NCI-H1436 treated with DMSO at 0.1 percent for 48 hours (cell line): ENCODE data around the gene IFITM2.
"Not testable (repeated sequence)": the region's sequence is repeated elsewhere in the genome, so short reads cannot be mapped to it uniquely, and the experiment has no call there.

Experiments
- DNase-seq: peaks from one replicate; lab custom pipeline; 2025; lab: John Stamatoyannopoulos, UW

IFITM2 gene

GRCh38 chr11:325796-326591 lies 18.4 kb downstream of the IFITM2 start:
- no peak for DNase-seq

- no peak for DNase-seq
Observed at GRCh38 chr11:326592-326841, 18.9 kb downstream of the IFITM2 start.

GRCh38 chr11:326842-327580 lies 19.4 kb downstream of the IFITM2 start:
- DNase-seq, result no peak

- no peak for DNase-seq
Observed at GRCh38 chr11:327581-327923, 19.9 kb downstream of the IFITM2 start.

- DNase-seq, result no peak
Observed at GRCh38 chr11:328012-328411, 20.4 kb downstream of the IFITM2 start.

- not testable (repeated sequence) for DNase-seq
Observed at GRCh38 chr11:328516-329100, 21.0 kb downstream of the IFITM2 start.

- no peak for DNase-seq
Observed at GRCh38 chr11:329886-330253, 22.3 kb downstream of the IFITM2 start.

- no peak for DNase-seq
Observed at GRCh38 chr11:330307-330693, 22.7 kb downstream of the IFITM2 start.

- no peak for DNase-seq
Observed at GRCh38 chr11:330694-331357, 23.2 kb downstream of the IFITM2 start.

GRCh38 chr11:331358-332060 lies 23.9 kb downstream of the IFITM2 start:
- DNase-seq, result no peak

GRCh38 chr11:332651-333480 lies 25.2 kb downstream of the IFITM2 start:
- no peak for DNase-seq

GRCh38 chr11:333616-334263 lies 26.1 kb downstream of the IFITM2 start:
- not testable (repeated sequence) for DNase-seq

GRCh38 chr11:334264-334994 lies 26.8 kb downstream of the IFITM2 start:
- DNase-seq, result peak; percentile 14

GRCh38 chr11:335779-336658 lies 28.4 kb downstream of the IFITM2 start:
- no peak for DNase-seq

- no peak for DNase-seq
Observed at GRCh38 chr11:336659-337198, 29.1 kb downstream of the IFITM2 start.

- DNase-seq, result no peak
Observed at GRCh38 chr11:337711-338110, 30.1 kb downstream of the IFITM2 start.

GRCh38 chr11:339963-340362 lies 32.3 kb downstream of the IFITM2 start:
- DNase-seq, result no peak

GRCh38 chr11:340539-341512 lies 33.2 kb downstream of the IFITM2 start:
- no peak for DNase-seq
